PC-9 (cell line): ENCODE results near the gene WNT9B. TPM values are rescaled to one million over a fixed set of nuclear protein-coding genes. Genes with fewer than 3 reads are reported as not detected.

Experiments
- BruUV-seq: library from RNA; stranded (reverse); fragments of 400-500 nt; replicated peaks from 2 replicates; lab custom pipeline; 2021; lab: Mats Ljungman, UMichigan
- CTCF ChIA-PET: fragments of 300-600 bp; sonication (Branson Sonifier 250); formaldehyde crosslinking; loops from one replicate; lab custom pipeline; 2022; ENCODE audit warnings: antibody characterized with exemption; lab: Charles Lee
- POLR2A ChIA-PET: fragments of 300-600 bp; sonication (Branson Sonifier 250); formaldehyde crosslinking; loops from one replicate; lab custom pipeline; 2022; ENCODE audit warnings: antibody characterized with exemption; ENCODE audit not compliant: unreplicated experiment; lab: Charles Lee
- DNase-seq, 2 experiments: peaks; one replicate each; pipeline versions ENCODE4 v3.0.0 to v3.0.0-alpha.2; 2015 to 2022; ENCODE audit warnings: mixed read lengths in 1 of 2
- H2AFZ ChIP-seq: fragments of 200-600 bp; sonication (generic); 2 replicates; pipeline ENCODE4 v1.8.1; 2017; ENCODE audit warnings: antibody characterized with exemption
- H3F3A ChIP-seq: fragments of 200-600 bp; sonication (generic); 2 replicates; pipeline ENCODE4 v1.8.1; 2017; ENCODE audit warnings: antibody characterized with exemption, mild to moderate bottlenecking, low read depth; ENCODE audit not compliant: insufficient read depth
- H3K27ac ChIP-seq: fragments of 200-600 bp; sonication (generic); 2 replicates; pipeline ENCODE4 v1.6.1; 2016; ENCODE audit warnings: mixed run types
- H3K27me3 ChIP-seq: fragments of 200-600 bp; sonication (generic); 2 replicates; pipeline ENCODE4 v1.6.1; 2016; ENCODE audit warnings: low read depth, mixed run types; ENCODE audit not compliant: insufficient read depth
- H3K36me3 ChIP-seq: fragments of 200-600 bp; sonication (generic); 2 replicates; pipeline ENCODE4 v1.6.1; 2016; ENCODE audit warnings: low read depth, mixed run types
- H3K4me1 ChIP-seq: fragments of 200-600 bp; sonication (generic); replicated peaks from 2 replicates; pipeline ENCODE4 v1.6.1; 2016; ENCODE audit warnings: mixed run types; ENCODE audit not compliant: insufficient read depth
- H3K4me2 ChIP-seq: fragments of 200-600 bp; sonication (generic); 2 replicates; pipeline ENCODE4 v1.6.1; 2017; ENCODE audit warnings: mixed run types
- H3K4me3 ChIP-seq: fragments of 200-600 bp; sonication (generic); 2 replicates; pipeline ENCODE4 v1.6.1; 2016; ENCODE audit warnings: mixed run types
- H3K79me2 ChIP-seq: fragments of 200-600 bp; sonication (generic); 2 replicates; pipeline ENCODE4 v1.6.1; 2017; ENCODE audit warnings: low read depth, mixed run types
- H3K9me2 ChIP-seq: fragments of 200-600 bp; sonication (generic); 2 replicates; pipeline ENCODE4 v1.8.1; 2017; ENCODE audit warnings: mild to moderate bottlenecking; ENCODE audit not compliant: insufficient read depth
- H3K9me3 ChIP-seq: fragments of 200-600 bp; sonication (generic); 2 replicates; pipeline ENCODE4 v1.8.1; 2016; ENCODE audit warnings: low read depth; ENCODE audit not compliant: insufficient read depth
- H4K20me1 ChIP-seq: fragments of 200-600 bp; sonication (generic); 2 replicates; pipeline ENCODE4 v1.8.1; 2017; ENCODE audit not compliant: insufficient read depth
- EZH2 ChIP-seq: fragments of 200-600 bp; sonication (generic); IDR thresholded peaks from 2 replicates; pipeline ENCODE4 v1.8.0; 2017; ENCODE audit warnings: antibody characterized with exemption, low read depth
- intact Hi-C: fragments of 100-400 bp; cut with micrococcal nuclease; formaldehyde crosslinking; loops from one replicate; pipeline ENCODE4 v1.10.0; 2022; ENCODE audit not compliant: unreplicated experiment
- total RNA-seq: library from RNA; stranded (reverse); gene quantifications from 2 replicates; pipeline ENCODE4 v1.2.3, GENCODE V29; 2021
- TF ChIP-seq, protein P1 (sequence below): fragments of 200-600 bp; sonication (generic); conservative IDR thresholded peaks from 2 replicates; pipeline ENCODE4 v1.6.1; 2017; ENCODE audit warnings: mixed run types, antibody characterized with exemption, mild to moderate bottlenecking, moderate library complexity

Gene WNT9B
- total RNA-seq, 1 experiment from 2014 or later = not detected

DNA sequence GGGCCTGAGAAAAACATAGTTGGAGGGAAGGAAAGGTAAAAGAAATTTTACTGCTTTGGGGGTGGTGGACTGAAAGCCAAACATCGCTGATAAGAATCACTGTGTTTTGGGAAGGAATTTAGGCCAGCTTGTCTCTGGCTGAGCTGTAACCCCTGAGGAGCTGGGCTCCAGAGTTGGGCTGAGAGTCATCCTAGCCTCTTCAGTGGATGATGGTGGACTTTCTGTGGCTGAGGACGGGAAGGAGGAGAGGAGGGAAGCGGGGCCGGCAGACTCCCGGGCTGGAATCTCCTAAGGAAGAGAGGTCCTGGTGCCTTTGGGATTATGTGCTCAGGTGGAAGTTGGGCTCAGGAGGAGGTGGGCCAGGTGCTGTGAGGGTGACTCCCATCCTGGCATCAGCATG, 8.6 kb downstream of the WNT9B start:
- Histone ChIP-seq H3K4me2 (no peak overlapping the region), H3K36me3 (no peaks in the 10 kb centered on the region), H3K79me2 (no peaks in the 10 kb centered on the region), H3K27ac (no peak overlapping the region), H3K9me2 (no peaks in the 10 kb centered on the region), H3F3A (no peaks in the 10 kb centered on the region), H3K27me3 (peaks cover 17% of the 10 kb centered on the region), H3K9me3 (no peaks in the 10 kb centered on the region), H3K4me1 (no peaks in the 10 kb centered on the region), H4K20me1 (no peaks in the 10 kb centered on the region), H2AFZ (no peak overlapping the region), H3K4me3 (no peak overlapping the region)
- no TSS peak for BruUV-seq
- no peak for DNase-seq
- TF ChIP-seq, protein P1, sequence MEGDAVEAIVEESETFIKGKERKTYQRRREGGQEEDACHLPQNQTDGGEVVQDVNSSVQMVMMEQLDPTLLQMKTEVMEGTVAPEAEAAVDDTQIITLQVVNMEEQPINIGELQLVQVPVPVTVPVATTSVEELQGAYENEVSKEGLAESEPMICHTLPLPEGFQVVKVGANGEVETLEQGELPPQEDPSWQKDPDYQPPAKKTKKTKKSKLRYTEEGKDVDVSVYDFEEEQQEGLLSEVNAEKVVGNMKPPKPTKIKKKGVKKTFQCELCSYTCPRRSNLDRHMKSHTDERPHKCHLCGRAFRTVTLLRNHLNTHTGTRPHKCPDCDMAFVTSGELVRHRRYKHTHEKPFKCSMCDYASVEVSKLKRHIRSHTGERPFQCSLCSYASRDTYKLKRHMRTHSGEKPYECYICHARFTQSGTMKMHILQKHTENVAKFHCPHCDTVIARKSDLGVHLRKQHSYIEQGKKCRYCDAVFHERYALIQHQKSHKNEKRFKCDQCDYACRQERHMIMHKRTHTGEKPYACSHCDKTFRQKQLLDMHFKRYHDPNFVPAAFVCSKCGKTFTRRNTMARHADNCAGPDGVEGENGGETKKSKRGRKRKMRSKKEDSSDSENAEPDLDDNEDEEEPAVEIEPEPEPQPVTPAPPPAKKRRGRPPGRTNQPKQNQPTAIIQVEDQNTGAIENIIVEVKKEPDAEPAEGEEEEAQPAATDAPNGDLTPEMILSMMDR = no peak
- TF ChIP-seq EZH2 = no peak
- ChIA-PET CTCF (no interaction called here), POLR2A (no interaction called here)
- intact Hi-C loops = no loop called here

- no peak overlapping the region for H3K4me3 ChIP-seq
- no peaks in the 10 kb centered on the region for H3K4me1 ChIP-seq
- no peaks in the 10 kb centered on the region for H3K36me3 ChIP-seq
- no peak overlapping the region for H3K4me2 ChIP-seq
- no peak for TF ChIP-seq EZH2
- TF ChIP-seq, protein P1 = no peak
- no peaks in the 10 kb centered on the region for H3K9me2 ChIP-seq
- ChIA-PET POLR2A (no interaction called here), CTCF (no interaction called here)
- DNase-seq = no peak
- H3K27ac ChIP-seq = no peak overlapping the region
- intact Hi-C loops = no loop called here
- H3F3A ChIP-seq = no peaks in the 10 kb centered on the region
- no peaks in the 10 kb centered on the region for H3K79me2 ChIP-seq
- no TSS peak for BruUV-seq
- no peak overlapping the region for H2AFZ ChIP-seq
- no peaks in the 10 kb centered on the region for H4K20me1 ChIP-seq
- no peaks in the 10 kb centered on the region for H3K9me3 ChIP-seq
- H3K27me3 ChIP-seq = peaks cover 38% of the 10 kb centered on the region
Observed at GRCh38 chr17:46862949-46863348, 11.6 kb downstream of the WNT9B start.

DNA sequence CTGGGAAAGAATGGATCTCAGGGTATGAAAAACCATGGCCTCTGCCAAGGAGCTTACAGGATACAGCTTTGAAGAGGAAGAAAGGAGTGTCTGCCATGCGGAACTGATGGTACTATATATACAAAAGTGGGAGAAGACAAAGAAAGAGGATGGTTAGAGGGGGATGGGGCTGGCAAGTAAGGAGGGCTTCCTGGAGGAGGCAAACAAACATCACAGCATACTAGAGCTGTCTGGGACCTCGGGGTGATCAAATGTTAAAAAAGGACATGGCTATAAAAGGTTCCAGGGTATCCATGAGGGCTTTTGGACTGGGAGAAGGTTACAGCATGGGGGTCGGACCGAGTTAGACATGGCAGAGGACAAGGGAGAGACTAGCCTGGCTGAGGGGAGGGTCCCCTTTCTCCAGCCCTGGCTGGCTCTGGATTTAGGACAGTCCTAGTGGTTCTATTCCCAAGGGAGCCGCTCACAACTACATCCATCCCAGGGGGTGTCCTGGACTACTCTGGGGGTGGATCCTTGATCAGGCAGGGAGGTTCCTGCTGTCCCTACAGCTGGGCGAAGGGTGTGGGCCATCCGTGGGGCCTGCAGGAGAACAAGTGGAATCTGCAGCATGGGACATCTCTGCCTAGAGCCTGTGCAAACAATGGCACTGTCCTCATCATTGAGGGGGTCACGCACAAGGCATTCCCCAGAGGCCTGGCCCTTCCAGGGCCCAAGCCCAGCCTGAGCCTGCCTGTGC, 12.2 kb downstream of the WNT9B start:
- peaks cover 38% of the 10 kb centered on the region for H3K27me3 ChIP-seq
- H3K4me1 ChIP-seq = no peaks in the 10 kb centered on the region
- H4K20me1 ChIP-seq = no peaks in the 10 kb centered on the region
- intact Hi-C loops = no loop called here
- no peak overlapping the region for H2AFZ ChIP-seq
- H3K9me3 ChIP-seq = no peaks in the 10 kb centered on the region
- TF ChIP-seq, protein P1 = no peak
- no peak for TF ChIP-seq EZH2
- no peak overlapping the region for H3K27ac ChIP-seq
- no peak for DNase-seq
- no peak overlapping the region for H3K4me2 ChIP-seq
- H3F3A ChIP-seq = no peaks in the 10 kb centered on the region
- no peak overlapping the region for H3K4me3 ChIP-seq
- no peaks in the 10 kb centered on the region for H3K9me2 ChIP-seq
- BruUV-seq = no TSS peak
- no peaks in the 10 kb centered on the region for H3K79me2 ChIP-seq
- ChIA-PET POLR2A (no interaction called here), CTCF (no interaction called here)
- H3K36me3 ChIP-seq = no peaks in the 10 kb centered on the region
